Heart left ventricle (tissue), 16 donors: ENCODE measurements around the gene USP27X. TPM values are rescaled to one million over a fixed set of nuclear protein-coding genes. Genes with fewer than 3 reads are reported as not detected.

Experiments
- ATAC-seq, 4 donors: fragments of 200-7000 bp; cut with Tn5 transposase; one replicate each; pipeline ENCODE4 v1.9.1; 2020 to 2022; ENCODE audit warnings: moderate library complexity in 4 of 4, mild to moderate bottlenecking in 3 of 4, moderate number of reproducible peaks in 1 of 4
- DNase-seq, 5 donors: peaks; one replicate each; pipeline ENCODE4 v3.0.0-alpha.2; 2020
- H3K27ac ChIP-seq, 12 donors: fragments of 200-600 bp; sonication (generic) in 4 of 12; one replicate each; pipeline versions ENCODE4 v1.5.0 to v1.8.0; 2016 to 2022; ENCODE audit warnings: mild to moderate bottlenecking in 2 of 12
- H3K27me3 ChIP-seq, 9 donors: fragments of 200-600 bp; sonication (generic) in 2 of 9; one replicate each; pipeline versions ENCODE4 v1.5.1 to v1.8.0; 2016 to 2022; ENCODE audit warnings: mild to moderate bottlenecking in 3 of 9
- H3K36me3 ChIP-seq, 9 donors: fragments of 200-600 bp; sonication (generic) in 2 of 9; one replicate each; pipeline versions ENCODE4 v1.5.0 to v1.8.0; 2018 to 2022; ENCODE audit warnings: mild to moderate bottlenecking in 2 of 9
- H3K4me1 ChIP-seq, 12 donors: fragments of 200-600 bp; sonication (generic) in 4 of 12; one replicate each; pipeline versions ENCODE4 v1.5.0 to v1.8.0; 2016 to 2022; ENCODE audit warnings: mild to moderate bottlenecking in 3 of 12
- H3K4me3 ChIP-seq, 12 donors: fragments of 200-600 bp; sonication (generic) in 4 of 12; one replicate each; pipeline versions ENCODE4 v1.5.0 to v1.8.0; 2017 to 2022; ENCODE audit warnings: mild to moderate bottlenecking in 9 of 12, moderate library complexity in 4 of 12
- H3K9me3 ChIP-seq, 12 donors: fragments of 200-600 bp; sonication (generic) in 4 of 12; one replicate each; pipeline versions ENCODE4 v1.5.0 to v1.8.0; 2016 to 2022; ENCODE audit warnings: mild to moderate bottlenecking in 1 of 12
- CTCF ChIP-seq, 12 donors: fragments of 200-600 bp; sonication (generic) in 4 of 12; IDR thresholded peaks; one replicate each; pipeline versions ENCODE4 v1.5.0 to v1.8.0; 2018 to 2022; ENCODE audit warnings: antibody characterized with exemption in 12 of 12, mild to moderate bottlenecking in 5 of 12
- POLR2A ChIP-seq, 2 donors: fragments of 450-650 bp; IDR thresholded peaks; one replicate each; pipeline ENCODE4 v1.6.1; 2017; ENCODE audit warnings: antibody characterized with exemption in 2 of 2, mild to moderate bottlenecking in 2 of 2, moderate library complexity in 2 of 2
- WGBS, 4 donors: extraction: QIAGEN DNeasy Blood & Tissue Kit in 2 of 4; methylation state at CpG; one replicate each; pipeline versions ENCODE4 v1.1.5 to v1.1.7; 2013 to 2018; 5-methylcytosine and 5-hydroxymethylcytosine counted together
- intact Hi-C, 10 donors: fragments of 100-400 bp; cut with DNase I; formaldehyde crosslinking; loops; one replicate each; pipeline versions ENCODE4 v1.11.1 to v1.14.2; 2022
- polyA plus RNA-seq, 2 donors: library from polyadenylated mRNA; stranded (reverse); fragments of 200-250 nt; gene quantifications; one replicate each; pipeline ENCODE4 v1.2.3, GENCODE V29; 2013
- total RNA-seq, 9 donors: library from RNA; depleted of rRNA in 2 of 9; stranded (reverse); fragments of >200 nt in 2 of 9; fragmentation: NEBNext Ultra II Directional in 3 of 9; extraction: Animal tissue kit (Norgen Biotek cat#: 25700) in 3 of 9; gene quantifications; one replicate each; pipeline versions ENCODE4 v1.1.0 to v1.2.4, GENCODE V29; 2016 to 2023
- donor health status: ischemic (EF 13 %, LVEDD 7.1; RV severe dilation, severe dysfunction).
- donor health status: healthy with polysubstance abuse.
- donor health status: DM: no; HTN: yes; CAD: no.
- donor health status: DM: no; HTN: no; CAD: no.
- donor health status: ischemic (EF 25% LVEDD 6.9; RV normal size, moderate dysfunction).
- donor health status: ischemic (EF 25% LVEDD 5.7; RV mildly dilated, moderate dysfunction).
- donor health status: healthy.
- donor health status: DM: yes; HTN: yes; CAD: no.
- donor health status: ischemic (EF 35%, LVEDD 5.7; RV mildly dilated, moderate dysfunction).
- donor health status: nonischemic (EF 11% LVEDD 7.7; RV severe dilation, severe dysfunction).
- donor health status: DM: yes; HTN: yes; CAD: no.
- donor health status: PGD.
- donor health status: ischemic (EF 29% LVEDD 5.4; RV normal size, mild dysfunction).
- donor health status: nonischemic (EF 23%, LVEDD 6.1; RV moderate dilation, normal function).

The USP27X gene
- total and polyA plus RNA-seq, 11 donors = 0.67 to 4.3 (median 2.2) TPM

GRCh38 chrX:49912861-49913260 is 33.6 kb downstream of the USP27X start:
- no peaks in the 10 kb centered on the region for H3K4me1 ChIP-seq
- DNase-seq = no peak
- TF ChIP-seq CTCF (IDR thresholded peaks at IDR 0.05) (no peak), POLR2A (IDR thresholded peaks at IDR 0.05) (no peak)
- intact Hi-C loops = loop anchor here in 4 of 10 donors (5.0 to 10.0 kb wide), 4 partner anchors 289 to 672 kb away; partner anchors contain the start of genes AKAP4 (in 1 of the 4) and CCNB3 (in 1 of the 4)
- no peak overlapping the region for H3K27ac ChIP-seq
- H3K36me3 ChIP-seq = no peaks in the 10 kb centered on the region
- WGBS, 4 donors = 46 to 63% (median 56%) methylated on average over 3 of the region's 3 CpGs
- no peak for ATAC-seq
- peaks cover 0 to 17% (median 0%) of the 10 kb centered on the region in 9 donors for H3K27me3 ChIP-seq
- no peaks in the 10 kb centered on the region for H3K9me3 ChIP-seq
- no peak overlapping the region for H3K4me3 ChIP-seq

- intact Hi-C loops = loop anchor here (1.0 to 10.0 kb wide), 10 partner anchors 165 to 669 kb away; partner anchors contain the start of genes CCNB3 (in 3 of the 10) and AKAP4 (in 2 of the 10)
- ATAC-seq = peak in 3 of 4 donors; percentile 68 to 72 (median 72)
- no peak overlapping the region for H3K27ac ChIP-seq
Measured at GRCh38 chrX:49915361-49916222, 36.3 kb downstream of the USP27X start.

GRCh38 chrX:49919617-49920016 is 40.3 kb downstream of the USP27X start:
- H3K27me3 ChIP-seq = peaks cover 0 to 7% (median 0%) of the 10 kb centered on the region in 9 donors
- intact Hi-C loops = loop anchor here in 9 of 10 donors (5.0 to 10.0 kb wide), 8 partner anchors 37 to 725 kb away; partner anchors contain the start of genes AKAP4 (in 2 of the 9) and CCNB3 (in 2 of the 9)
- peaks cover 0 to 11% (median 0%) of the 10 kb centered on the region in 12 donors for H3K4me1 ChIP-seq
- H3K4me3 ChIP-seq = no peak overlapping the region
- TF ChIP-seq POLR2A (IDR thresholded peaks at IDR 0.05) (no peak), CTCF (IDR thresholded peaks at IDR 0.05) (peak; percentile 55 to 86 (median 76))
- H3K27ac ChIP-seq = peak overlapping the region in 2 of 12 donors; percentile 4 to 20
- ATAC-seq (no peak), DNase-seq (peak; percentile 13 to 58 (median 33))
- H3K9me3 ChIP-seq = no peaks in the 10 kb centered on the region
- WGBS, 4 donors = 9 to 18% (median 15%) methylated on average over 8 of the region's 8 CpGs
- no peaks in the 10 kb centered on the region for H3K36me3 ChIP-seq

More at GRCh38 chrX:49915361-49916222, 36.3 kb downstream of the USP27X start:
- 27 to 35% (median 28%) methylated on average over 8 of the region's 8 CpGs for WGBS, 4 donors
- H3K4me1 ChIP-seq = peaks cover 0 to 6% (median 0%) of the 10 kb centered on the region in 12 donors
- no peak for TF ChIP-seq POLR2A (IDR thresholded peaks at IDR 0.05)
- TF ChIP-seq CTCF (IDR thresholded peaks at IDR 0.05) = peak; percentile 58 to 94 (median 74)
- H3K36me3 ChIP-seq = no peaks in the 10 kb centered on the region
- H3K27me3 ChIP-seq = peaks cover 0 to 14% (median 0%) of the 10 kb centered on the region in 9 donors
- peak in 3 of 5 donors; percentile 25 to 32 (median 30) for DNase-seq
- no peak overlapping the region for H3K4me3 ChIP-seq
- H3K9me3 ChIP-seq = no peaks in the 10 kb centered on the region

GRCh38 chrX:49921109-49921508 is 41.8 kb downstream of the USP27X start:
- peaks cover 0 to 8% (median 0%) of the 10 kb centered on the region in 9 donors for H3K27me3 ChIP-seq
- H3K27ac ChIP-seq = no peak overlapping the region
- no peak for ATAC-seq
- WGBS, 4 donors = 61 to 84% (median 75%) methylated on average over 2 of the region's 2 CpGs
- H3K4me3 ChIP-seq = no peak overlapping the region
- intact Hi-C loops = loop anchor here in 3 of 10 donors (5.0 to 10.0 kb wide), 3 partner anchors 39 to 726 kb away; no protein-coding TSS in a partner anchor
- TF ChIP-seq CTCF (IDR thresholded peaks at IDR 0.05) = no peak
- no peak for TF ChIP-seq POLR2A (IDR thresholded peaks at IDR 0.05)
- peaks cover 0 to 11% (median 0%) of the 10 kb centered on the region in 12 donors for H3K4me1 ChIP-seq
- no peaks in the 10 kb centered on the region for H3K9me3 ChIP-seq
- H3K36me3 ChIP-seq = no peaks in the 10 kb centered on the region
- DNase-seq = no peak
